Right lobe of liver (tissue), 6 donors: ENCODE measurements around the gene GLIS1. TPM values are rescaled to one million over a fixed set of nuclear protein-coding genes. Genes with fewer than 3 reads are reported as not detected.

ENCODE experiments used
- ATAC-seq, 4 donors: fragments of 200-7000 bp; cut with Tn5 transposase; one replicate each; pipeline ENCODE4 v1.9.1; 2020; ENCODE audit warnings: mild to moderate bottlenecking in 4 of 4, moderate library complexity in 4 of 4
- DNase-seq, 3 donors: peaks; one replicate each; pipeline ENCODE4 v3.0.0-alpha.2; 2020
- H3K27ac ChIP-seq, 3 donors: fragments of 200-600 bp; one replicate each; pipeline ENCODE4 v1.8.0; 2022
- H3K27me3 ChIP-seq, 2 donors: fragments of 200-600 bp; one replicate each; pipeline ENCODE4 v1.8.0; 2022
- H3K36me3 ChIP-seq, 4 donors: fragments of 200-600 bp; sonication (generic) in 1 of 4; one replicate each; pipeline versions ENCODE4 v1.5.1 to v1.8.0; 2017 to 2022; ENCODE audit warnings: control low read depth in 1 of 4
- H3K4me1 ChIP-seq, 4 donors: fragments of 200-600 bp; sonication (generic) in 1 of 4; one replicate each; pipeline versions ENCODE4 v1.5.1 to v1.8.0; 2017 to 2022; ENCODE audit warnings: control low read depth in 1 of 4
- H3K4me3 ChIP-seq, 3 donors: fragments of 200-600 bp; one replicate each; pipeline ENCODE4 v1.8.0; 2022
- H3K9me3 ChIP-seq, 4 donors: fragments of 200-600 bp; sonication (generic) in 1 of 4; one replicate each; pipeline versions ENCODE4 v1.5.1 to v1.8.0; 2017 to 2022; ENCODE audit warnings: control low read depth in 1 of 4
- CTCF ChIP-seq, 4 donors: fragments of 200-600 bp in 3 of 4; fragments of 450-650 bp in 1 of 4; IDR thresholded peaks; one replicate each; pipeline versions ENCODE4 v1.5.1 to v1.8.0; 2016 to 2022; ENCODE audit warnings: antibody characterized with exemption in 4 of 4, mild to moderate bottlenecking in 2 of 4
- POLR2A ChIP-seq: fragments of 450-650 bp; IDR thresholded peaks from one replicate; pipeline ENCODE4 v1.6.1; 2017; ENCODE audit warnings: antibody characterized with exemption, mild to moderate bottlenecking
- WGBS: methylation state at CpG from one replicate; pipeline ENCODE4 v1.1.6; 2018; ENCODE audit warnings: low coverage, low lambda C conversion rate; ENCODE audit not compliant: insufficient coverage; ENCODE audit errors: missing lambda C conversion rate; 5-methylcytosine and 5-hydroxymethylcytosine counted together
- intact Hi-C, 2 donors: fragments of 100-400 bp; cut with DNase I; formaldehyde crosslinking; loops; one replicate each; pipeline versions ENCODE4 v1.11.2 to v1.14.1; 2022
- total RNA-seq, 6 experiments: library from RNA; depleted of rRNA in 2 of 6; stranded (reverse); fragments of >200 nt in 2 of 6; fragmentation: NEBNext Ultra II Directional in 3 of 6; extraction: Animal tissue kit (Norgen Biotek cat#: 25700) in 3 of 6; gene quantifications; one replicate each; pipeline versions ENCODE4 v1.1.0 to v1.2.4, GENCODE V29; 2016 to 2023
- donor health status: DM: no; HTN: yes; CAD: no.
- donor health status: DM: no; HTN: no; CAD: no.
- donor health status: DM: no; HTN: no; CAD: no.
- donor health status: DM: no; HTN: yes; CAD: no.
- donor health status: DM: no; HTN: yes; CAD: no.

The GLIS1 gene
- total RNA-seq, 6 experiments from 2014 or later = not detected

GRCh38 chr1:53535226-53535625, 203.7 kb downstream of the GLIS1 start:
- TF ChIP-seq POLR2A (no peak), CTCF (IDR thresholded peaks at IDR 0.05) (no peak)
- intact Hi-C loops = no loop called here
- Histone ChIP-seq H3K4me3 (no peak overlapping the region), H3K36me3 (no peaks in the 10 kb centered on the region), H3K9me3 (no peaks in the 10 kb centered on the region), H3K27me3 (no peaks in the 10 kb centered on the region), H3K27ac (no peak overlapping the region), H3K4me1 (no peaks in the 10 kb centered on the region)
- DNase-seq (no peak), ATAC-seq (no peak)
- WGBS = 79% methylated on average over 3 of the region's 5 CpGs

GRCh38 chr1:53532912-53533311, 206.1 kb downstream of the GLIS1 start:
- intact Hi-C loops = no loop called here
- no peak overlapping the region for H3K4me3 ChIP-seq
- H3K27me3 ChIP-seq = no peaks in the 10 kb centered on the region
- ATAC-seq = no peak
- DNase-seq = no peak
- no peak for TF ChIP-seq CTCF (IDR thresholded peaks at IDR 0.05)
- no peak for TF ChIP-seq POLR2A
- no peaks in the 10 kb centered on the region for H3K36me3 ChIP-seq
- no peak overlapping the region for H3K27ac ChIP-seq
- 82% methylated on average over 4 of the region's 4 CpGs for whole genome bisulfite sequencing
- no peaks in the 10 kb centered on the region for H3K4me1 ChIP-seq
- H3K9me3 ChIP-seq = no peaks in the 10 kb centered on the region

- no peak overlapping the region for H3K4me3 ChIP-seq
- H3K9me3 ChIP-seq = no peaks in the 10 kb centered on the region
- 42% methylated on average over 3 of the region's 9 CpGs for WGBS
- DNase-seq (no peak), ATAC-seq (no peak)
- TF ChIP-seq CTCF (IDR thresholded peaks at IDR 0.05) (no peak), POLR2A (no peak)
- H3K27ac ChIP-seq = no peak overlapping the region
- H3K4me1 ChIP-seq = no peaks in the 10 kb centered on the region
- intact Hi-C loops = no loop called here
- no peaks in the 10 kb centered on the region for H3K36me3 ChIP-seq
- no peaks in the 10 kb centered on the region for H3K27me3 ChIP-seq
These were observed 206.6 kb downstream of the GLIS1 start for GRCh38 chr1:53532377-53532776.

- H3K4me3 ChIP-seq = no peak overlapping the region
- no peaks in the 10 kb centered on the region for H3K27me3 ChIP-seq
- no peak for DNase-seq
- H3K4me1 ChIP-seq = no peaks in the 10 kb centered on the region
- no peaks in the 10 kb centered on the region for H3K36me3 ChIP-seq
- H3K9me3 ChIP-seq = no peaks in the 10 kb centered on the region
- no peak overlapping the region for H3K27ac ChIP-seq
- intact Hi-C loops = no loop called here
- 100% methylated on average over 1 of the region's 5 CpGs for WGBS
- TF ChIP-seq CTCF (IDR thresholded peaks at IDR 0.05) = no peak
- TF ChIP-seq POLR2A = no peak
- ATAC-seq = no peak
These were observed 208.4 kb downstream of the GLIS1 start for GRCh38 chr1:53530550-53530949.

- no peak for TF ChIP-seq POLR2A
- TF ChIP-seq CTCF (IDR thresholded peaks at IDR 0.05) = no peak
- no peak for ATAC-seq
- no peak overlapping the region for H3K27ac ChIP-seq
- no CpG with 5 or more reads among the region's 14 CpGs for WGBS
- intact Hi-C loops = no loop called here
- no peaks in the 10 kb centered on the region for H3K9me3 ChIP-seq
- no peak overlapping the region for H3K4me3 ChIP-seq
- H3K4me1 ChIP-seq = no peaks in the 10 kb centered on the region
- no peak for DNase-seq
- H3K27me3 ChIP-seq = no peaks in the 10 kb centered on the region
- no peaks in the 10 kb centered on the region for H3K36me3 ChIP-seq
These were observed 209.4 kb downstream of the GLIS1 start for GRCh38 chr1:53529555-53529954.
